Esophagus muscularis mucosa (tissue), 4 donors: ENCODE measurements around the gene C12orf75. TPM values are rescaled to one million over a fixed set of nuclear protein-coding genes. Genes with fewer than 3 reads are reported as not detected.
A peak's percentile ranks its signal among the peaks of the same experiment; 100 is the strongest.

Source experiments
- DNase-seq: peaks from one replicate; pipeline ENCODE4 v3.0.0-alpha.2; 2017; ENCODE audit errors: extremely low spot score
- H3K27ac ChIP-seq, 4 donors: fragments of 200-600 bp; sonication (generic); replicated peaks in 1 of 4; 1 replicate in 3 of 4; 2 replicates in 1 of 4; pipeline ENCODE4 v1.5.1; 2016 to 2019; ENCODE audit warnings: mild to moderate bottlenecking in 1 of 4
- H3K27me3 ChIP-seq, 4 donors: fragments of 200-600 bp; sonication (generic); one replicate each; pipeline versions ENCODE4 v1.5.1 to v1.6.0; 2016 to 2019
- H3K36me3 ChIP-seq, 4 donors: fragments of 200-600 bp; sonication (generic); one replicate each; pipeline ENCODE4 v1.5.1; 2016 to 2019
- H3K4me1 ChIP-seq, 4 donors: fragments of 200-600 bp; sonication (generic); one replicate each; pipeline ENCODE4 v1.5.1; 2016 to 2019
- H3K4me3 ChIP-seq, 4 donors: fragments of 200-600 bp; sonication (generic); 1 replicate in 2 of 4; 2 replicates in 2 of 4; pipeline ENCODE4 v1.5.1; 2016 to 2019; ENCODE audit warnings: mild to moderate bottlenecking in 4 of 4, moderate library complexity in 1 of 4
- H3K9me3 ChIP-seq, 4 donors: fragments of 200-600 bp; sonication (generic); 1 replicate in 3 of 4; 2 replicates in 1 of 4; pipeline ENCODE4 v1.5.1; 2016 to 2019
- CTCF ChIP-seq, 3 experiments: fragments of 200-600 bp in 2 of 3; fragments of 450-650 bp in 1 of 3; sonication (generic) in 2 of 3; IDR thresholded peaks; one replicate each; pipeline ENCODE4 v1.5.1; 2017 to 2019; ENCODE audit warnings: antibody characterized with exemption in 3 of 3, mild to moderate bottlenecking in 2 of 3, moderate library complexity in 1 of 3
- EP300 ChIP-seq: sonication (generic); formaldehyde crosslinking; IDR thresholded peaks from one replicate; pipeline ENCODE4 v1.6.1; 2017; ENCODE audit warnings: antibody characterized with exemption
- POLR2A ChIP-seq: fragments of 450-650 bp; IDR thresholded peaks from one replicate; pipeline ENCODE4 v1.6.1; 2017; ENCODE audit warnings: antibody characterized with exemption, moderate library complexity, mild to moderate bottlenecking, low read depth
- POLR2AphosphoS5 ChIP-seq, 2 donors: sonication (generic); formaldehyde crosslinking; IDR thresholded peaks; one replicate each; pipeline ENCODE4 v1.6.1; 2017; ENCODE audit warnings: antibody characterized with exemption in 2 of 2
- WGBS: methylation state at CpG from one replicate; pipeline ENCODE4 v1.1.5; 2018; 5-methylcytosine and 5-hydroxymethylcytosine counted together
- intact Hi-C: fragments of 100-400 bp; cut with DNase I; formaldehyde crosslinking; loops from one replicate; pipeline ENCODE4 v1.15.1; 2023
- total RNA-seq, 4 donors: library from RNA; depleted of rRNA; stranded (reverse); fragments of >200 nt; gene quantifications; one replicate each; pipeline versions ENCODE4 v1.1.0 to v1.2.1, GENCODE V29; 2016

The C12orf75 gene
- total RNA-seq, 4 donors from 2014 or later, result 0.83 to 3.1 (median 2.8) TPM

DNA sequence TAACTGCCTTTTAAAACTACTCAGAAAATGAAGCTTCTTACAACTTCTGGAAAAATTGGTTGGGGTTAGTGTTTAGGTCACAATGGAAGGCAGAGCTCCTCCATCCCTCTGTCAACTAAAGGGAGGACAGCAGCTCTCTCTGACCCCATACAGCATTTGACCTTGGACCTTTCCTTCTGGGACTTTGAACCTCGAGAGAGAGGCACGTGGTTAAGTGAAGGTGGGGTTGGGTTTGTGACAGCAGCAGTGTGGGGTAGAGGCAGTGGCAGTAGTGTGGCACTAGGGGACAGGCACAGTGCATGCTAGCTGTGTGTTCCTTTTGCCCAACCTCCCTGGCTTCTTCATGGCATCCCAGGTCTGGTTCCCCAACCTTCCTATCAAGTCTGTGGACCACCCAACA lies 9.4 kb upstream of the C12orf75 start:
- Histone ChIP-seq H3K27ac (no peak overlapping the region), H3K36me3 (no peaks in the 10 kb centered on the region), H3K27me3 (no peaks in the 10 kb centered on the region), H3K9me3 (no peaks in the 10 kb centered on the region), H3K4me1 (no peaks in the 10 kb centered on the region), H3K4me3 (no peak overlapping the region)
- no peak for DNase-seq
- no peak for TF ChIP-seq POLR2A
- TF ChIP-seq EP300, result no peak
- TF ChIP-seq POLR2AphosphoS5 (IDR thresholded peaks at IDR 0.05), result no peak
- no peak for TF ChIP-seq CTCF (IDR thresholded peaks at IDR 0.05)
- intact Hi-C loops, result no loop called here
- 61% methylated on average over 2 of the region's 2 CpGs for WGBS

- 82% methylated on average over 4 of the region's 4 CpGs for whole genome bisulfite sequencing
- Histone ChIP-seq H3K9me3 (no peaks in the 10 kb centered on the region), H3K27ac (no peak overlapping the region), H3K4me3 (no peak overlapping the region), H3K4me1 (no peaks in the 10 kb centered on the region), H3K27me3 (no peaks in the 10 kb centered on the region), H3K36me3 (no peaks in the 10 kb centered on the region)
- intact Hi-C loops, result no loop called here
- TF ChIP-seq CTCF (IDR thresholded peaks at IDR 0.05) (no peak), POLR2A (no peak), EP300 (no peak), POLR2AphosphoS5 (IDR thresholded peaks at IDR 0.05) (no peak)
- DNase-seq, result no peak
Measured at GRCh38 chr12:105322070-105322469, 8.4 kb upstream of the C12orf75 start.

DNA sequence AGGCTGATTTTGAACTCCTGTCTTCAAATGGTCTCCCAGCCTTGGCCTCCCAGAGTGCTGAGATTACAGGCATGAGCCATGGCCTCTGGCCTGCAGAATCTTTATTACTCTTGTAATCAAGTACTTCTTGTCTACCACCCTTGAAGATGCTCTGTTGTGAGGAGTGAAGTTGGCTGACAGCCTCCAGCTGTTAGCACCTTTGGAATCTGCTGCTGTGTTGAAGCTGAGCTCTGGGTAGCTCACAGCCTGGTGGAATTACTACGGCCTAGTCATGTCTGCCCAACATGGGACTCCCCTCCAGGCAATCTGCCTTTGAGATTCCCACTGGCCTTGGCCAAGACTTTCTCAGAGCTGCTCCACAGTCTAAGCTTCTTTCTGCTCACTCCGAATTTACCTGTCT lies 5.8 kb upstream of the C12orf75 start:
- no peaks in the 10 kb centered on the region for H3K27me3 ChIP-seq
- H3K27ac ChIP-seq, result no peak overlapping the region
- no peaks in the 10 kb centered on the region for H3K36me3 ChIP-seq
- TF ChIP-seq CTCF (IDR thresholded peaks at IDR 0.05) (no peak), POLR2AphosphoS5 (IDR thresholded peaks at IDR 0.05) (no peak), POLR2A (no peak), EP300 (no peak)
- DNase-seq, result no peak
- peaks cover 0 to 2% (median under 1%) of the 10 kb centered on the region in 4 donors for H3K4me1 ChIP-seq
- intact Hi-C loops, result no loop called here
- WGBS, result 97% methylated on average over 2 of the region's 2 CpGs
- no peaks in the 10 kb centered on the region for H3K9me3 ChIP-seq
- no peak overlapping the region for H3K4me3 ChIP-seq

GRCh38 chr12:105325117-105325516 lies 5.4 kb upstream of the C12orf75 start:
- Histone ChIP-seq H3K27me3 (peaks cover 0 to under 1% (median 0%) of the 10 kb centered on the region in 4 donors), H3K4me1 (peaks cover 4 to 6% (median 5%) of the 10 kb centered on the region in 4 donors), H3K9me3 (no peaks in the 10 kb centered on the region), H3K4me3 (no peak overlapping the region), H3K36me3 (no peaks in the 10 kb centered on the region), H3K27ac (no peak overlapping the region)
- no peak for DNase-seq
- intact Hi-C loops, result no loop called here
- WGBS, result 98% methylated on average over 2 of the region's 2 CpGs
- no peak for TF ChIP-seq POLR2AphosphoS5 (IDR thresholded peaks at IDR 0.05)
- TF ChIP-seq POLR2A, result no peak

DNA sequence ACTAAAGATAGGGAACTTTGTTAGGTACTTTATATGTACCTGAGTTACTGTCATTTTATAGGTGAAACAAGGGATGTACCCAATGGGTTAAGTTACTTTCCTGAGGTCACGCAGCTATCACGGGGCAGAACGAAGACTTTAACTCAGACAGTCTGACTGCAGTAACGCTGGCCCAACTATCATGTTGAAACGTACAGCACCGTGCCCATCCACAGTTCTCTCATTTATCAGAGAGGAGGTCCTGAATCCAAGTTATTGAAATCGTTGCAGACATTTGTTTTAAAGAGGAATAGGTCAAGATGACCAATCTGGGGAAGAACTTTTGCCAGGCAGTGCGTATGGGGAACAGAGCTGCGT lies 587 bp upstream of the C12orf75 start:
- peak overlapping the region; percentile 72 to 78 (median 72) for H3K4me3 ChIP-seq
- intact Hi-C loops, result no loop called here
- TF ChIP-seq CTCF (IDR thresholded peaks at IDR 0.05) (no peak), POLR2AphosphoS5 (IDR thresholded peaks at IDR 0.05) (no peak), EP300 (no peak), POLR2A (no peak)
- H3K36me3 ChIP-seq, result no peaks in the 10 kb centered on the region
- H3K4me1 ChIP-seq, result peaks cover 7 to 23% (median 18%) of the 10 kb centered on the region in 4 donors
- no peak overlapping the region for H3K27ac ChIP-seq
- WGBS, result 5% methylated on average over 9 of the region's 9 CpGs
- no peaks in the 10 kb centered on the region for H3K9me3 ChIP-seq
- peaks cover 0 to 21% (median 0%) of the 10 kb centered on the region in 4 donors for H3K27me3 ChIP-seq
- no peak for DNase-seq
